Ammon's horn (tissue), 1 donor: ENCODE data around the gene DMPK.
A peak's percentile ranks its signal among the peaks of the same experiment; 100 is the strongest.

ENCODE experiments used
- DNase-seq: peaks from one replicate; pipeline ENCODE4 v3.0.0-alpha.2; 2016; ENCODE audit warnings: low spot score

Gene DMPK, protein sequence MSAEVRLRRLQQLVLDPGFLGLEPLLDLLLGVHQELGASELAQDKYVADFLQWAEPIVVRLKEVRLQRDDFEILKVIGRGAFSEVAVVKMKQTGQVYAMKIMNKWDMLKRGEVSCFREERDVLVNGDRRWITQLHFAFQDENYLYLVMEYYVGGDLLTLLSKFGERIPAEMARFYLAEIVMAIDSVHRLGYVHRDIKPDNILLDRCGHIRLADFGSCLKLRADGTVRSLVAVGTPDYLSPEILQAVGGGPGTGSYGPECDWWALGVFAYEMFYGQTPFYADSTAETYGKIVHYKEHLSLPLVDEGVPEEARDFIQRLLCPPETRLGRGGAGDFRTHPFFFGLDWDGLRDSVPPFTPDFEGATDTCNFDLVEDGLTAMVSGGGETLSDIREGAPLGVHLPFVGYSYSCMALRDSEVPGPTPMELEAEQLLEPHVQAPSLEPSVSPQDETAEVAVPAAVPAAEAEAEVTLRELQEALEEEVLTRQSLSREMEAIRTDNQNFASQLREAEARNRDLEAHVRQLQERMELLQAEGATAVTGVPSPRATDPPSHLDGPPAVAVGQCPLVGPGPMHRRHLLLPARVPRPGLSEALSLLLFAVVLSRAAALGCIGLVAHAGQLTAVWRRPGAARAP

GRCh38 chr19:45782162-45782691 is at the start of gene DMPK:
TSS of gene DMPK (minus strand) at chr19:45782490. CDS start at chr19:45782352, 138 bp downstream.
- DNase-seq = no peak

- DNase-seq = no peak
Observed at GRCh38 chr19:45828945-45829344, 46.7 kb upstream of the DMPK start.

- no peak for DNase-seq
Observed at GRCh38 chr19:45828523-45828922, 46.2 kb upstream of the DMPK start.

GRCh38 chr19:45827459-45828093 is 45.3 kb upstream of the DMPK start:
- no peak for DNase-seq

- DNase-seq = no peak
Observed at GRCh38 chr19:45826934-45827333, 44.6 kb upstream of the DMPK start.

DNA sequence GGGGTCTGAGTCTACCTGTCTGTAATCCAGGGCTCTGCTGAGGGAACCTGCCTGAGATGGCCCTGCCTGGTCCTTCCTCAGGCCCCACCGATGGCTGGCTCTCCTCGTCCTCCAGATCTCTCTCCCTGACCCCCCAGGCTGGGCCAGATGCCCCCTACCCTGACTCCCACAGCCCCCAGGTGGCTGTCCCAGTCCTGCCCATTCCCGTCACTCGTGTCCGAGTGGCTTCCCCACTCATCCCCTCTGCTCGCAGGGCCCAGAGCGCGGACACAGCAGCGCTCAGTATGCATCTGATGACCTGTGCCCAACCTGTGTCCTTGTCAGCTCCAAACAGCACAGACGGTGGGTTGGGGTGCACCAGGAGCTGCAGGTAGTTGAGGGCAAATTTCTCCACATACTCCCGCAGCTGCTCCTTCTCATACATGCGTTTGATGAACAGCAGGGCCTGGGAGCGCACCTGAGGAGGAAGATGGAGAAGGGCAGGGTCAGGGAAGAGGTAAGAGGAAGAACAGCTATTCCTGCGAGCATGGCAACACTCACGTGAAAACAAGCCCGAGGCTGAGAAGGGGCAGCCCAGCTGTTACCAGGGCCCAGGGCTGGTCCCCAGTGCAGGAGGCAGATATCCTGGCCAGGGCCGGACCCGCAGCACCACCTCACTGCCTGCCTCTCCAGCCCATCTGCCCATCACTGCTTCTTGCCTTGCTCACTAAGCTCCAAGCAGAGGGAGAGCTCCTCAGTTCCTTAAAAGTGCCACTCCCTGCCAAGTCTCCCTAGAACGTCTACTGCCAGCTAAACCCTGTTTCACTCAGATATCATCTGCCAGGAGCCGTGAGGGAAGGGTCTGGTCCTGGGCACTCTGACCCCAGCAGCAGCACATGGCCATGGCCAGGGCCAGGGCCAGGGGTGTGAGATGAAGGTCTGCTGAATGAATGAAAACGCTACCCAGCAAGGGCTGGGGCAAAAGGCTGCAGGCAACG is 43.9 kb upstream of the DMPK start:
- no peak for DNase-seq

- DNase-seq = no peak
Observed at GRCh38 chr19:45825263-45825605, 42.9 kb upstream of the DMPK start.

DNA sequence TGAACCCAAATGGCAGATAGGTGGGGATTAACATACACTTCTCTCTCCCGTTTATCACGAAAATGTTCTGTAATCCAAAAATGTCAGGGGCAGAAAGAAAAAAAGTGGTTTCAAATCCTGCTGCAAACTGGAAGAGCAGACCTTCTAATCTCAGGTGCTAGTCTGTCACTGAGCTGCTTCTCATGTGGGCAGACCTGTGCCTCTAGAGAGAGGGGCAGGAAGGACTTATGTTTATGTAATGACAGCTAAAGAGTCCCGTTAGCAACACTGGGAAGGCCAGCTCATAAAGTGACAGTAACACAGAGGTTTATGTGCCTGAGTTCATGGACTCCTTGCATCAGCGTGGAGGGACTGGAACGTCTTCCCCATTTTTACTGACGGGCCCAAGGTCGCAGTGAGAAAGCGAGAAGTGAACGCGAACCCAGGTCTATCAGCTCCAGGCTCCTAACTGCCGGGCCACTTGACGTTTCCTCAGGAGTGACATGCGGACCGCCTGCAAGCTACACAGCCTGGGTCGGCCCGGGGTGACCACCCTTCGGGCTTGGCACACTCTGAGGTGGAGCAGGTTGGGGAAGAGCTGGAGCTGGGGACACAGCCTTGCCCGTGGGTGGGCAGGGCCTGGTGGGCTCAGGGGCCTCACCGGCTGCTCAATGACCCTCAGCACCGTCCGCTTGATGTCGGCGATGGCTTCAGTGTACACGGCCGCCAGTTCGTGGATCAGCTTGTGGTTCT is 42.4 kb upstream of the DMPK start:
- DNase-seq = no peak

DNA sequence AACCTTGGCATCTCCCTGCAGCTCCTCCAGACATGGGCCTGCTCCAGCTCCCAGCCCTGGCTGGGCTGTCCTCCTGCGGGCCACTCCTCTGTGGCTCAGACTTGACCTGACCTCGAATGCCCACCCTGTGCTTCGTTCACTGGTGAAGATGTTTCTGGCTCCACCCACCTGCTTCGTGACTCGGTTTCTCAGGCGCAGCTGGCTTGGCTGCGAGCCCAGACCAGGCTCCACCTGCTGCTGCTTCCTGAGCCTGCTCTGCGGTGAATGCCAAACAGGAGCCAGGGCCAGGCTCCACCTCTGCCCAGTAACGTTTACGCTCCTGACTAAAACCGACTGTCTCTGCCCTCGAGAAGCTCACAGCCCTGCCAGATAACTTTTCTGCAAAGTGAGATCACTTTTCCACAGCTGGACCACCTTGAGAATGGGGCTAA is 41.8 kb upstream of the DMPK start:
- peak; percentile 47 for DNase-seq

DNA sequence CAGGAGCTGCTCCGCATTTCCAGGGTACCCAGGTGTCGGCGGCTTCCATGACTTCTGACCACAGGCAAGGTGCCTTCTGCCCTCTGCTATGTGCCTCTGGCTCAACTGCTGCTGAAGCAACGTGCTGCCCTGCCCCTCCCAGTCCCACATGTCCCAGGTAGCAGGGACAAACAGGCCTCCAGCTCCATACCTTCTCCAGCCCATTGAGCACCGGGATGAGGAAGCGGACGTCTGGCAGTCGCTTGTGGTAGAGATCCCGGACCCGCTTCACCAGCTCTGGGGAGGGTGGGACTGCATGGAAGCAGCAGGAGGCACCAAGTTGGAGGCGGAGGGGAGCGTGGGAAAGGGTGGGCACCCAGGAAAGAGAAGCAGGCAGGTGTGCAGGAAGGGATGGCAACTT is 40.9 kb upstream of the DMPK start:
- no peak for DNase-seq

- no peak for DNase-seq
Observed at GRCh38 chr19:45822716-45823115, 40.4 kb upstream of the DMPK start.

- no peak for DNase-seq
Observed at GRCh38 chr19:45821570-45821969, 39.3 kb upstream of the DMPK start.

DNA sequence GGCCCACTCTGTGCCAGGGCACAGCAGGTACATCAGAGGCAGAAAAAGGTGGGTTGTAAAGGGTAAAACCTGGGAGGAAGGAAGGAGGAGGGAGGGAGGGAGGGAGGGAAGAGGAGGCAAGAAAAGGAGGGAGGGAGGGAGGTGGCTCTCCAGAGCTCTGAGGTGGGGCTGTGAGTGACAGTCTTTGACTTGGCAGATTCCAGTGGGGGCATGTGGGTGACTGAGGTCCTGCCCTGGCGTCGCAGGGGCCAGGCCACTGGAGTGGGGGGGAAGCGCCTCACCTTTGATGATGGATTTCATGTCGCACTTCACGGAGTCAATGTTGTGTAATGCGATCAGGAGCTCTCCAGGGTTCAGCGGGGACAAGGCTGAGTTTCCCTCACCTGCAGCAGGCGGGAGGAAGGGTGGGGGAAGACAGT is 38.8 kb upstream of the DMPK start:
- no peak for DNase-seq

GRCh38 chr19:45820413-45821102 is 38.3 kb upstream of the DMPK start:
- no peak for DNase-seq

DNA sequence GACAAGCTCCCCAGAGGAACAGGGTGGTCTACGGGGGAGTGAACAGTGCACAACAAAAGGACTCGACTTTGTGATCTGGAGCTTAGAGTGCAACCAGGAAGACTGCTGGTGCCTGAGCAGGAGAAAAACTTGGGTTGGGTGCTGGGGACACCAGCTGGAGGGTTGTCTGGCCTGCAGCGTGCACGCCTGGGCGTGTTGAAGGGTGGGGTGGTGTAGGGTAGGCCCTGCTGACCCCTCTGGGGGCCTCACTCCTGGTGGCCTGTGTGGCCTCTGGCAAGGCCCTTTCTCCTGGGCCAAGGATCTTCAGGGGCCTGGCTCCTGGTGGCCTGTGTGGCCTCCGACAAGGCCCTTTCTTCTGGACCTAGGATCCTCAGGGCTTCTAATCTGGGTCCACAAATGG is 37.5 kb upstream of the DMPK start:
- DNase-seq = no peak

- no peak for DNase-seq
Observed at GRCh38 chr19:45817725-45818301, 35.5 kb upstream of the DMPK start.

- peak; percentile 88 for DNase-seq
Observed at GRCh38 chr19:45817010-45817724, 34.9 kb upstream of the DMPK start.

- DNase-seq = no peak
Observed at GRCh38 chr19:45816236-45817009, 34.1 kb upstream of the DMPK start.
